T47D (cell line): ENCODE measurements around the gene IZUMO4.

ENCODE experiments used
- DNase-seq, 2 experiments: peaks; one replicate each; pipeline versions ENCODE4 v3.0.0 to v3.0.0-alpha.2; 2011 to 2012; ENCODE audit warnings: low read depth in 1 of 2, low spot score in 1 of 2
- JUND ChIP-seq: IDR thresholded peaks from 2 replicates; pipeline ENCODE4 v1.6.1; 2012; ENCODE audit warnings: low read depth
- in situ Hi-C: cut with HindIII; loops from 2 replicates; pipeline ENCODE4 v1.10.0; 2016; ENCODE audit warnings: low sequenced_read_pairs, low pct_unique_long_range_greater_than_20kb

Gene IZUMO4

GRCh38 chr19:2110822-2111221 is 14.1 kb downstream of the IZUMO4 start:
- no peak for TF ChIP-seq JUND
- in situ Hi-C loops = no loop called here
- DNase-seq = no peak

- DNase-seq = no peak
- TF ChIP-seq JUND = no peak
- in situ Hi-C loops = no loop called here
Measured at GRCh38 chr19:2111425-2111824, 14.7 kb downstream of the IZUMO4 start.

- no peak for TF ChIP-seq JUND
- no peak for DNase-seq
- in situ Hi-C loops = no loop called here
Measured at GRCh38 chr19:2111886-2112285, 15.2 kb downstream of the IZUMO4 start.

GRCh38 chr19:2112516-2113320 is 16.0 kb downstream of the IZUMO4 start:
- no peak for TF ChIP-seq JUND
- in situ Hi-C loops = no loop called here
- no peak for DNase-seq

GRCh38 chr19:2113439-2114211 is 16.9 kb downstream of the IZUMO4 start:
- in situ Hi-C loops = no loop called here
- DNase-seq = no peak
- TF ChIP-seq JUND = no peak

GRCh38 chr19:2114218-2114617 is 17.5 kb downstream of the IZUMO4 start:
- no peak for DNase-seq
- no peak for TF ChIP-seq JUND
- in situ Hi-C loops = no loop called here

- no peak for TF ChIP-seq JUND
- DNase-seq = no peak
- in situ Hi-C loops = no loop called here
Measured at GRCh38 chr19:2114821-2115220, 18.1 kb downstream of the IZUMO4 start.

GRCh38 chr19:2115324-2115723 is 18.6 kb downstream of the IZUMO4 start:
- no peak for DNase-seq
- TF ChIP-seq JUND = no peak
- in situ Hi-C loops = no loop called here

GRCh38 chr19:2115911-2116426 is 19.3 kb downstream of the IZUMO4 start:
- DNase-seq = no peak
- no peak for TF ChIP-seq JUND
- in situ Hi-C loops = no loop called here

- TF ChIP-seq JUND = no peak
- no peak for DNase-seq
- in situ Hi-C loops = no loop called here
Measured at GRCh38 chr19:2116507-2116906, 19.8 kb downstream of the IZUMO4 start.

- TF ChIP-seq JUND = no peak
- DNase-seq = no peak
- in situ Hi-C loops = no loop called here
Measured at GRCh38 chr19:2117215-2117960, 20.7 kb downstream of the IZUMO4 start.

GRCh38 chr19:2118438-2118837 is 21.7 kb downstream of the IZUMO4 start:
- no peak for TF ChIP-seq JUND
- in situ Hi-C loops = no loop called here
- DNase-seq = no peak
